Fibroblast of lung (primary cell): ENCODE data around the gene SLF2. TPM values are rescaled to one million over a fixed set of nuclear protein-coding genes. Genes with fewer than 3 reads are reported as not detected.
A peak's percentile ranks its signal among the peaks of the same experiment; 100 is the strongest.

ENCODE experiments used
- DNase-seq, 2 donors: peaks; one replicate each; pipeline versions ENCODE4 v3.0.0 to v3.0.0-alpha.2; 2010; ENCODE audit warnings: low read depth in 2 of 2
- H2AFZ ChIP-seq: 2 replicates; pipeline ENCODE4 v1.5.1; 2012; ENCODE audit warnings: low read length, control low read depth, inconsistent platforms
- H3K27ac ChIP-seq: 2 replicates; pipeline ENCODE4 v1.5.1; 2011; ENCODE audit warnings: low read length, control low read depth; ENCODE audit not compliant: insufficient read depth
- H3K27me3 ChIP-seq: 2 replicates; pipeline ENCODE4 v1.5.1; 2011; ENCODE audit warnings: mild to moderate bottlenecking, low read length; ENCODE audit not compliant: control insufficient read depth, insufficient read depth
- H3K36me3 ChIP-seq: 2 replicates; pipeline ENCODE4 v1.5.1; 2011; ENCODE audit warnings: low read length; ENCODE audit not compliant: control insufficient read depth, insufficient read depth
- H3K4me1 ChIP-seq: 2 replicates; pipeline ENCODE4 v1.5.1; 2011; ENCODE audit warnings: low read length; ENCODE audit not compliant: control insufficient read depth, insufficient read depth; ENCODE audit errors: extremely low read depth
- H3K4me2 ChIP-seq: 2 replicates; pipeline ENCODE4 v1.5.1; 2011; ENCODE audit warnings: low read length, control low read depth; ENCODE audit not compliant: insufficient read depth; ENCODE audit errors: extremely low read depth
- H3K4me3 ChIP-seq, 4 experiments: fragments of 200-600 bp in 1 of 4; sonication (generic) in 1 of 4; replicated peaks in 1 of 4; 2 replicates each; pipeline ENCODE4 v1.5.1; 2011 to 2016; ENCODE audit warnings: low read length in 4 of 4, low read depth in 3 of 4, mild to moderate bottlenecking in 3 of 4, control low read depth in 2 of 4, inconsistent platforms in 1 of 4, mixed read lengths in 1 of 4; ENCODE audit not compliant: insufficient read depth in 1 of 4; ENCODE audit errors: control extremely low read depth in 1 of 4
- H3K79me2 ChIP-seq: 2 replicates; pipeline ENCODE4 v1.5.1; 2012; ENCODE audit warnings: mild to moderate bottlenecking, low read length, inconsistent platforms; ENCODE audit not compliant: control insufficient read depth, insufficient read depth
- H3K9ac ChIP-seq: 2 replicates; pipeline ENCODE4 v1.5.1; 2011; ENCODE audit warnings: mild to moderate bottlenecking, low read length, control low read depth; ENCODE audit not compliant: insufficient read depth
- H3K9me3 ChIP-seq: 2 replicates; pipeline ENCODE4 v1.5.1; 2012; ENCODE audit warnings: low read depth, low read length; ENCODE audit not compliant: control insufficient read depth, insufficient read depth
- H4K20me1 ChIP-seq: 2 replicates; pipeline ENCODE4 v1.5.1; 2011; ENCODE audit warnings: low read length; ENCODE audit not compliant: control insufficient read depth, insufficient read depth; ENCODE audit errors: extremely low read depth
- CTCF ChIP-seq, 2 donors: IDR thresholded peaks in 1 of 2; conservative IDR thresholded peaks in 1 of 2; 1 replicate in 1 of 2; 2 replicates in 1 of 2; pipeline ENCODE4 v1.5.1; 2011 to 2012; ENCODE audit warnings: low read length in 2 of 2, control low read depth in 1 of 2, inconsistent platforms in 1 of 2, low read depth in 1 of 2, mild to moderate bottlenecking in 1 of 2
- EZH2 ChIP-seq: IDR thresholded peaks from 2 replicates; pipeline ENCODE4 v1.5.1; 2012; ENCODE audit warnings: low read length, control low read depth, mild to moderate bottlenecking; ENCODE audit errors: missing control alignments
- polyA plus RNA-seq, 2 donors: library from polyadenylated mRNA; depleted of rRNA in 1 of 2; stranded (reverse) in 1 of 2; unstranded in 1 of 2; fragments of >200 nt; gene quantifications; 2 replicates each; pipeline ENCODE4 v1.2.1, GENCODE V29; 2011 to 2012; ENCODE audit warnings: missing spikeins in 1 of 2
- total RNA-seq: library from RNA; depleted of rRNA; stranded (reverse); fragments of >200 nt; gene quantifications from 2 replicates; pipeline ENCODE4 v1.2.1, GENCODE V29; 2014

Gene SLF2
- total and polyA plus RNA-seq, 2 donors (not counting 1 experiment from before 2014, with no cell fraction given): 16.6 to 32.5 TPM

- H3K4me1 ChIP-seq: peaks cover 26% of the 10 kb centered on the region
- TF ChIP-seq CTCF (conservative IDR thresholded peaks at IDR 0.05 in 1 of 2, IDR thresholded peaks at IDR 0.05 in 1 of 2; ENCODE audit: low read depth in 1 of 2, low read length in 2 of 2) (no peak), EZH2 (no peak)
- no peak overlapping the region for H2AFZ ChIP-seq
- H3K9ac ChIP-seq: no peak overlapping the region
- H3K4me3 ChIP-seq: no peak overlapping the region
- peaks cover 44% of the 10 kb centered on the region for H3K36me3 ChIP-seq
- no peak for DNase-seq
- H4K20me1 ChIP-seq: peaks cover 2% of the 10 kb centered on the region
- H3K27ac ChIP-seq: no peak overlapping the region
- H3K9me3 ChIP-seq: no peaks in the 10 kb centered on the region
- no peaks in the 10 kb centered on the region for H3K27me3 ChIP-seq
- no peak overlapping the region for H3K4me2 ChIP-seq
- H3K79me2 ChIP-seq: peaks cover 39% of the 10 kb centered on the region
These were observed 93.3 kb downstream of the SLF2 start for GRCh38 chr10:101005869-101006567.

GRCh38 chr10:101006593-101007098 lies 93.9 kb downstream of the SLF2 start:
- H3K9ac ChIP-seq: peak overlapping the region; percentile 30
- no peak overlapping the region for H3K4me2 ChIP-seq
- peak overlapping the region; percentile 2 for H3K27ac ChIP-seq
- TF ChIP-seq EZH2 (no peak), CTCF (conservative IDR thresholded peaks at IDR 0.05 in 1 of 2, IDR thresholded peaks at IDR 0.05 in 1 of 2; ENCODE audit: low read depth in 1 of 2, low read length in 2 of 2) (no peak)
- no peak overlapping the region for H3K4me3 ChIP-seq
- H3K4me1 ChIP-seq: peaks cover 22% of the 10 kb centered on the region
- peaks cover 34% of the 10 kb centered on the region for H3K79me2 ChIP-seq
- peak in 1 of 2 donors; percentile 50 for DNase-seq
- H3K27me3 ChIP-seq: no peaks in the 10 kb centered on the region
- no peak overlapping the region for H2AFZ ChIP-seq
- peaks cover 2% of the 10 kb centered on the region for H4K20me1 ChIP-seq
- peaks cover 44% of the 10 kb centered on the region for H3K36me3 ChIP-seq
- H3K9me3 ChIP-seq: no peaks in the 10 kb centered on the region

- Histone ChIP-seq H3K79me2 (peaks cover 29% of the 10 kb centered on the region), H3K36me3 (peaks cover 42% of the 10 kb centered on the region), H3K9ac (peak overlapping the region; percentile 30), H3K4me2 (no peak overlapping the region), H4K20me1 (peaks cover 2% of the 10 kb centered on the region), H3K4me1 (peaks cover 16% of the 10 kb centered on the region), H3K9me3 (no peaks in the 10 kb centered on the region), H2AFZ (no peak overlapping the region), H3K4me3 (no peak overlapping the region), H3K27ac (peak overlapping the region; percentile 2), H3K27me3 (no peaks in the 10 kb centered on the region)
- peak in 1 of 2 donors; percentile 61 for DNase-seq
- TF ChIP-seq CTCF (conservative IDR thresholded peaks at IDR 0.05 in 1 of 2, IDR thresholded peaks at IDR 0.05 in 1 of 2; ENCODE audit: low read depth in 1 of 2, low read length in 2 of 2) (no peak), EZH2 (no peak)
These were observed 94.4 kb downstream of the SLF2 start for GRCh38 chr10:101007099-101007711.
